ENCODE results near the gene E2F1.
"Not testable (repeated sequence)": the region's sequence is repeated elsewhere in the genome, so short reads cannot be mapped to it uniquely, and the experiment has no call there.

The E2F1 gene

DNA sequence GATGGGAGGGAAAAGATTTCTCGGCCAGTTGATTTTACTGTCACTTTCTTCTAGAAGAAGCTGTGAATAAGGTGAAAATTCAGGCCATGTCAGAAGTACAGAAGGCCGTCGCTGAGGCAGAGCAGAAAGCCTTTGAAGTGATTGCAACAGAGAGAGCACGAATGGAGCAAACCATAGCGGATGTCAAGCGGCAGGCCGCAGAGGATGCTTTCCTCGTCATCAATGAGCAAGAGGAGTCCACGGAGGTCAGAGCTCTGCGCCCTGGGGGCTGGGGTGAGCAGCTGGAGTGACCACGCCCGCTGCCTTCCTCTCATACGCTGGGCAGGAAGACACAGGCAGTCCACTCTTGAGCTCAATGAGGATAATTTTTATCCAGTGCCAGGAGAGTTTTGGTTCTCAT, 45.9 kb downstream of the E2F1 start:
- no peak for DNase-seq
- H3K79me2 ChIP-seq (ENCODE audit: low read length), result no peaks in the 10 kb centered on the region
- H3K4me3 ChIP-seq (ENCODE audit: low read length), result no peak overlapping the region
- TF ChIP-seq, protein P1, sequence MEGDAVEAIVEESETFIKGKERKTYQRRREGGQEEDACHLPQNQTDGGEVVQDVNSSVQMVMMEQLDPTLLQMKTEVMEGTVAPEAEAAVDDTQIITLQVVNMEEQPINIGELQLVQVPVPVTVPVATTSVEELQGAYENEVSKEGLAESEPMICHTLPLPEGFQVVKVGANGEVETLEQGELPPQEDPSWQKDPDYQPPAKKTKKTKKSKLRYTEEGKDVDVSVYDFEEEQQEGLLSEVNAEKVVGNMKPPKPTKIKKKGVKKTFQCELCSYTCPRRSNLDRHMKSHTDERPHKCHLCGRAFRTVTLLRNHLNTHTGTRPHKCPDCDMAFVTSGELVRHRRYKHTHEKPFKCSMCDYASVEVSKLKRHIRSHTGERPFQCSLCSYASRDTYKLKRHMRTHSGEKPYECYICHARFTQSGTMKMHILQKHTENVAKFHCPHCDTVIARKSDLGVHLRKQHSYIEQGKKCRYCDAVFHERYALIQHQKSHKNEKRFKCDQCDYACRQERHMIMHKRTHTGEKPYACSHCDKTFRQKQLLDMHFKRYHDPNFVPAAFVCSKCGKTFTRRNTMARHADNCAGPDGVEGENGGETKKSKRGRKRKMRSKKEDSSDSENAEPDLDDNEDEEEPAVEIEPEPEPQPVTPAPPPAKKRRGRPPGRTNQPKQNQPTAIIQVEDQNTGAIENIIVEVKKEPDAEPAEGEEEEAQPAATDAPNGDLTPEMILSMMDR (IDR thresholded peaks at IDR 0.05; ENCODE audit: low read length), result no peak
- TF ChIP-seq EZH2phosphoT487 (IDR thresholded peaks at IDR 0.05; ENCODE audit: low read length) (no peak), EZH2 (optimal IDR thresholded peaks at IDR 0.05; ENCODE audit: low read depth, low read length) (no peak)
- no peaks in the 10 kb centered on the region for H3K36me3 ChIP-seq (replicated peaks; ENCODE audit: insufficient read depth, low read length)
- H3K9me2 ChIP-seq (replicated peaks; ENCODE audit: insufficient read depth, low read length), result no peaks in the 10 kb centered on the region
- no peaks in the 10 kb centered on the region for H4K20me1 ChIP-seq (ENCODE audit: insufficient read depth, low read length)
- no peak overlapping the region for H3K9ac ChIP-seq (ENCODE audit: low read length)
- H3K27me3 ChIP-seq (replicated peaks; ENCODE audit: insufficient read depth, low read length), result no peaks in the 10 kb centered on the region
- no peaks in the 10 kb centered on the region for H3F3A ChIP-seq (ENCODE audit: insufficient read depth, low read length)
- H2AFZ ChIP-seq (ENCODE audit: low read length), result no peak overlapping the region
- H3K4me1 ChIP-seq (ENCODE audit: low read length), result no peaks in the 10 kb centered on the region
- H3K9me3 ChIP-seq (replicated peaks; ENCODE audit: insufficient read depth, low read length), result no peaks in the 10 kb centered on the region
- no peak overlapping the region for H3K27ac ChIP-seq (ENCODE audit: low read length)
- H3K4me2 ChIP-seq (ENCODE audit: low read depth, low read length), result no peak overlapping the region

DNA sequence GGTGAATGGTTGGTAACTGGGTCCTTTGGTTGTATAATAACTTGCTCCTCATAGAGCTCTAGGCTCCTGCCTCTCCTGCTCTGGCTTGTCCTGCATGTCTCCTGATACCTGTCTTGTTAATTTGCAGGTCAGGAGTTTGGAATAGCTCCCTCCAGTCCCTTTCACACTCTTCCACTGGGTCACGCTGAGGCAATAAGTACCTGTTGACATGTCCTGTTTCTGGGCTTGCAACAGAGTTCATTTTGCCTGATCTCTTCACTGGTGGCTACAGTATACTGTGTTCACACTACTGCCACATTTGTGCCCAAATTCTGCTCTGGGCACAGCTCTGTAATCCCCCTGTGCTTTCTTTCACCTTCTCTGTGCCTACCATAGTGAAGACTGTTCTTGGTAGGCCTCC, 49.4 kb downstream of the E2F1 start:
- no peaks in the 10 kb centered on the region for H3K27me3 ChIP-seq (replicated peaks; ENCODE audit: insufficient read depth, low read length)
- no peaks in the 10 kb centered on the region for H3K4me1 ChIP-seq (ENCODE audit: low read length)
- H2AFZ ChIP-seq (ENCODE audit: low read length), result no peak overlapping the region
- no peak overlapping the region for H3K9ac ChIP-seq (ENCODE audit: low read length)
- no peaks in the 10 kb centered on the region for H3K9me2 ChIP-seq (replicated peaks; ENCODE audit: insufficient read depth, low read length)
- H4K20me1 ChIP-seq (ENCODE audit: insufficient read depth, low read length), result no peaks in the 10 kb centered on the region
- H3K27ac ChIP-seq (ENCODE audit: low read length), result no peak overlapping the region
- H3F3A ChIP-seq (ENCODE audit: insufficient read depth, low read length), result no peaks in the 10 kb centered on the region
- H3K79me2 ChIP-seq (ENCODE audit: low read length), result no peaks in the 10 kb centered on the region
- H3K36me3 ChIP-seq (replicated peaks; ENCODE audit: insufficient read depth, low read length), result no peaks in the 10 kb centered on the region
- TF ChIP-seq EZH2 (optimal IDR thresholded peaks at IDR 0.05; ENCODE audit: low read depth, low read length), result no peak
- no peak overlapping the region for H3K4me3 ChIP-seq (ENCODE audit: low read length)
- H3K4me2 ChIP-seq (ENCODE audit: low read depth, low read length), result no peak overlapping the region
- DNase-seq, result no peak
- no peaks in the 10 kb centered on the region for H3K9me3 ChIP-seq (replicated peaks; ENCODE audit: insufficient read depth, low read length)

DNA sequence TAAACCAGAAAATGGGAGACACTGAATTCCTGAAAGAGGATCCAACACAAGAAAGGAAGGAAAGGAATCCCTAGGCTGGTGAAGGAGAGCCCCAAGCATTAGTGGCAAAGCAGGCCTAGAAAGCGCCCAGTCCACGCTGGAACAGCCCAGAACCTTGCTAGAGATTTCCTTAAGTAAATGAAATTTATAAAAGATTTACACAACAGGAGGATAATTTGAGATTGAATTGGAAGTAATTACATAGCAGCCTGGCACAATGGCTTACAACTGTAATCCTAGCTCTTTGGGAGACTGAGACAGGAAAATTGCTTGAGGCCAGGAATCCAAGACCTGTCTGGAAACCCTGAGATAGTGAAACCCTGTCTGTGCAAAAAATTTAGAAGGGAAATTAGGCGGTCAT, 50.8 kb downstream of the E2F1 start:
- H3K4me1 ChIP-seq (ENCODE audit: low read length), result no peaks in the 10 kb centered on the region
- DNase-seq, result no peak
- H3K9me2 ChIP-seq (replicated peaks; ENCODE audit: insufficient read depth, low read length), result no peaks in the 10 kb centered on the region
- no peaks in the 10 kb centered on the region for H3F3A ChIP-seq (ENCODE audit: insufficient read depth, low read length)
- no peaks in the 10 kb centered on the region for H3K9me3 ChIP-seq (replicated peaks; ENCODE audit: insufficient read depth, low read length)
- no peaks in the 10 kb centered on the region for H3K36me3 ChIP-seq (replicated peaks; ENCODE audit: insufficient read depth, low read length)
- H3K4me2 ChIP-seq (ENCODE audit: low read depth, low read length), result no peak overlapping the region
- H3K27ac ChIP-seq (ENCODE audit: low read length), result no peak overlapping the region
- TF ChIP-seq EZH2phosphoT487 (IDR thresholded peaks at IDR 0.05; ENCODE audit: low read length) (no peak), EZH2 (optimal IDR thresholded peaks at IDR 0.05; ENCODE audit: low read depth, low read length) (no peak)
- TF ChIP-seq, protein P1 (IDR thresholded peaks at IDR 0.05; ENCODE audit: low read length), result no peak
- H3K79me2 ChIP-seq (ENCODE audit: low read length), result no peaks in the 10 kb centered on the region
- no peak overlapping the region for H3K4me3 ChIP-seq (ENCODE audit: low read length)
- no peaks in the 10 kb centered on the region for H3K27me3 ChIP-seq (replicated peaks; ENCODE audit: insufficient read depth, low read length)
- H2AFZ ChIP-seq (ENCODE audit: low read length), result no peak overlapping the region
- H3K9ac ChIP-seq (ENCODE audit: low read length), result no peak overlapping the region
- no peaks in the 10 kb centered on the region for H4K20me1 ChIP-seq (ENCODE audit: insufficient read depth, low read length)

DNA sequence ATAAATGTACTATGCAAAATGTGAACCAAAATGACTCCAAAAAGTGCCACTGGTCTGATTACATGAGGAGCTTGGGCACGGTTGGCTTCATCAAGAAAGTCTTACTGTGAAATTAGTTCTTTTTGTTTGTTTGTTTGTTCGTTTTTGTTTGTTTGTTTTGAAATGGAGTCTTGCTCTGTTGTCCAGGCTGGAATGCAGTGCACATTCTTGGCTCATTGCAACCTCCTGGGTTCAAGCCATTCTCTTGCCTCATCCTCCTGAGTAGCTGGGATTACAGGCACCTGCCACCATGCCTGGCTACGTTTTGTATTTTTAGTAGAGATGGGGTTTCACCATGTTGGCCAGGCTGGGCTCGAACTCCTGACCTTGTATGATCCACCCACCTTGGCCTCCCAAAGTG, 54.3 kb downstream of the E2F1 start:
- H3K27ac ChIP-seq (ENCODE audit: low read length); H3K9me3 ChIP-seq (replicated peaks; ENCODE audit: insufficient read depth, low read length); H4K20me1 ChIP-seq (ENCODE audit: insufficient read depth, low read length); H3K27me3 ChIP-seq (replicated peaks; ENCODE audit: insufficient read depth, low read length); H3K4me1 ChIP-seq (ENCODE audit: low read length); H3K4me2 ChIP-seq (ENCODE audit: low read depth, low read length); H3F3A ChIP-seq (ENCODE audit: insufficient read depth, low read length); H2AFZ ChIP-seq (ENCODE audit: low read length); H3K9me2 ChIP-seq (replicated peaks; ENCODE audit: insufficient read depth, low read length); H3K36me3 ChIP-seq (replicated peaks; ENCODE audit: insufficient read depth, low read length); H3K9ac ChIP-seq (ENCODE audit: low read length); H3K4me3 ChIP-seq (ENCODE audit: low read length); DNase-seq; H3K79me2 ChIP-seq (ENCODE audit: low read length): not testable (repeated sequence)
